GM19239 (cell line): ENCODE results near the gene AURKAIP1.
"Not testable (repeated sequence)": the region's sequence is repeated elsewhere in the genome, so short reads cannot be mapped to it uniquely, and the experiment has no call there.

Experiments used
- DNase-seq: peaks from one replicate; pipeline ENCODE4 v3.0.0; 2011; ENCODE audit warnings: low spot score; ENCODE audit not compliant: insufficient read length
- FAIRE-seq: peaks from 2 replicates; lab custom pipeline; 2011; peaks lifted over from hg19 to GRCh38; lab: Jason Lieb, UNC

The AURKAIP1 gene

DNA sequence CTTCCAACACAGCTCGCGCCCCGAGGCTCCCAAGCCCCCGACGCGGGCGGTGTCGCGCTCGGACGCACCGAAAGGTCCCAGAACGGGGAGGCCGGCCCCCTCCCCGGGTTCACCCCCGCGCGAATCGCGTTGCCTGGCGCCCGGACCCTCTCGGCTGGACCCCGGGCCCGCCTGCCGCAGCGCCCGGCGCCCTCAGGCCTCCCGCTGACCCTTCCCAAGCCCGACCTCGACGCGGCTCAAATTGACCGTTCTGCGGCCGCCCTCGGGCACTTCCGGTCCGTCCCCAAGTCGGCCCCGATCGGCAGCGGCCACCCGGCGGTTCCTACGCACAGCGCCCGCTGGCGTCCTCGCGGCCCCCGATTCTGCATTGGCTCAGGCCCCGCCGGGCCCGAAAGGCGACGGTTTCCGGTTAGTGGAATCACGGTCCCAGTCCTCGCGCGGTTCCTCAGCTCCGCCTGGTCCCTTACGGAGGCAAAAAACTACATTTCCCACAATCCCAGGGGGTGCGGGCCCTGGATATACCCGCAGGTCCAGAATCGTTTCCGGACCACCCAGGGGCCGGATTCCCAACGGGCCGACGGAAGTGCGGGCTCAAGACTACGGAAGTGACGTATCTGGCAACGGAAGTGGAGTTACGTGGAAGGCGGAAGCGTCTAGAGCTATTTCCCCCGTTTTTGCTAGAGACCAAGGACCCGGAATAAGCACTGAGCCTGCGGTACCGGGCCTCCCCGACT, at the start of gene AURKAIP1:
AURKAIP1 (minus strand) TSS at position 279 of the 734 bp plus-strand sequence. CDS start 451 bp downstream, outside the sequence.
- peak; percentile 98 for DNase-seq
- peak; percentile 100 for FAIRE-seq

DNA sequence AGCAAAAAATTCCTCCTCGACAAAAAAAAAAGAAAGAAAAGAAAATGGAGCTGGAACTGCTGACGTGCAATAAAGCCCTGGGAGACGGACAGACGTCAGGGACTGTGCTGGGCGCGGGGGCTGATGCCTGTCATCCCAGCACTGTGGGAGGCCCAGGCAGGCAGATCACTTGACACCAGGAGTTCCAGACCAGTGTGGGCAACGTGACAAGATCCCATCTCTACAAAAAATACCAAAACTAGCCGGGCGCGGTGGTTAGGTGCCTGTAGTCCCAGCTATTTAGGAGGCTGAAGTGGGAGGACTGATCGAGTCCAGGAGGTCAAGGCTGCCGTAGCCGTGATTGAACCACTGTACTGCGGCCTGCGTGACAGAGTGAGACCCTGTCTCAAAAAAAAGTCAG, 49.7 kb upstream of the AURKAIP1 start:
- FAIRE-seq (no peak), DNase-seq (no peak)

DNA sequence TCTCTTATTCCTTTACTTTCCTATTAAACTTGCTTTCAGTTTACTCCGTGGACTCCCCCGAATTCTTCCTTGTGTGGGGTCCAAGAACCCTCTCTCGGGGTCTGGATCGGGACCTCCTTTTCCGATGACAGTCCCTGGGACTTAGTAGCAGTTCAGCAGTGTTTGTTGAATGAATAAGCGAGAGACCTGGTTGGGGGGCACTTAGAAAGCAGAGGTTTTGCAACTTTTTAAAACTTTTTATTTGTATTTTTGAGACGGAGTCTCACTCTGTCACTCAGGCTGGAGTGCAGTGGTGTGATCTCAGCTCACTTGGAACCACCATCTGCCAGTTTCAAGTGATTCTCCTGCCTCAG, 48.2 kb upstream of the AURKAIP1 start:
- DNase-seq (no peak), FAIRE-seq (no peak)

DNA sequence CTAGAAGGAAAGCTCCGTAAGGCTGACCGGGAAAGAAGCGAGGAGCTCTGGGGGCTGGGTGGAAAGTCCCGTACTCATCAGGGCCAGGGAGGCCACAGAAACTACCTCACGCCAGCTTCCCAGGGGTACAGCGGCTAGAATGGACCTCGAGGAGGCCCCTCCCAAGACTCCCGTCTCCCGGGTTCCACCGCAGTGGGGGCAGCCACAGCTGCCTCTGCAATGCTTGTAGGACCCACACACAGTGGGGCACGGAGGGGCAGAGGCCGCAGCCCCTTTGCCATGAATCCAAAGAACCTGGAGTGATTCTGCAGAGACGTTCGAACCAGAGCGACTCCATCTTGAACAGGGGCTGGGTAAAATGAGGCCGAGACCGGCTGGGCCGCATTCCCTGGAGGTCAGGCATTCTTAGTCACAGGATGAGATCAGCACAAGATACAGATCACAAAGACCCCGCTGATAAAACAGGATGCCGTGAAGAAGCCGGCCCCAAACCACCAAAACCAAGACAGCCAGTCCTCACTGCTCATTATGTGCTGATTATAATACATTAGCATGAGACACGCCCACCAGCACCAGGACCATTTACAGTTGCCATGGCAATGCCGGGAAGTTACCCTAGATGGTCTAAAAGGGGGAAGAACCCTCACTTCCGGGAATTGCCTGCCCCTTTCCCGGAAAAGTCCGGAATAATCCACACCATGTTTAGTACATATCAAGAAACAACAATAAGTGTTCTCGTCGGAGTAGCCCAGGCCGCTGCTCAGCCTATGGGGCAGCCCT, 47.6 kb upstream of the AURKAIP1 start:
- no peak for FAIRE-seq
- DNase-seq: no peak

DNA sequence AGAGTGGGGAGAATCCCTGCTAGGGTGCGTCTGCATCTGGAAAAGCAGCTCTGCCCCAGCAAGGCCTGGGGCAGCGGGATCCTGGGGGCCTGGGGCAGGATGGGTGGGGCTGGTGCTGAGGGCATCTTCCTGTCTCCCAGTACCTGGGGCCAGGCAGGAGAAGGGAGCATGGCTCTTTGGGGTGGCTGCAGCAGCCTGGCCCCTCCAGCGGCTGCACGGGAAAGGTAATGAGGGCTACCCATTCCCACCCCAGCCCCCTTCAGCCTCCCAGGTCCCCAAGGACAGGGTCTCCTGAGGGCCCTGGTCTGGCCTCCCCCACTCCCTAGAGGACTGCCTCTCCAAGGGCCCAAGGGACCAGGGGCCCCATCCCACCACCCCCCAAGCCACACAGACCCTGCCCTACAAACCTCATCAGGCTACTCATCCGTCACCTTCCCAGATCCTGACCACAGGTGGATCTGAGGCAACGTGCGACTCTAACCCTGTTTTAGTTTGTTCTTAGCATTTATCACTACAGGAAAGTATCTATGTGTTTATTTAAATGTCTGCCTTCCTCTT, 47.0 kb upstream of the AURKAIP1 start:
- DNase-seq (no peak), FAIRE-seq (no peak)

DNA sequence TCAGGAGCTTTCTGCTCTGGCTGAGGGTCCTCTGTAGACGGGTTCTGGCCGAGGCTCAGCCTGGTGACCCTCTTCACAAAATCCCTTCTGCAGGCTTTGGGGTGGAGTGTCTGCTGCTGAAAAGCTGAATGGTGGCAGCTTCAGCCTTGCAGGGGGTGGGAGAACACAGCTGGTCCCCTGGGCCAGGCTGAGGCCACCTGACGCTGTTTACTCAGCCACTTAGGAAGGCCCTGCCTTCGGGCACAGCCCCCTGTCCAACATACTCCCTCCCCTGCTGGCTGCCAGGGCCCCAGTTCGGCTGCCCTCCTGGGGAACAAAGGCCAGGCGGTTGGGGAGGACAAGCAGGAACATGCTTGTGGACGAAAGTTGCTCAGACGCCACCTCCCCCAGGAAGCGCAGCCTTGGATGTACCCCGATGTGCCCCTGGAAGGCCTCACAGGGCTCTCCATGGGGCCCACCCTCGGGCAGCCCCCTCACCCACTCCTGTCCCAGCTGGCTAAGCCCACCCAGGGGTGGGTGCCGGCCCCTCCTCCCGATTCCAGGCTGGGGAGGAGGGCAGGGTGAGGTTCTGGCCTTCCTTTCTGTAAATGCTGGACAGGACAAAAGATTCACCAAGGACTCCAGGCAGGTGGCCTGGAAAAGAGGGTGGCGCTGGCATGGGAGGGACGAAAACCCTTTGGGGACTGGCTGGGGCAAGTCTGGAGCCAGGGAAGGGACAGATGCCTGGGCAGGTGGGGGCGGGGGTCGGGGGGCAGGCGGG, 46.3 kb upstream of the AURKAIP1 start, which contains the start of gene ANKRD65:
ANKRD65 (minus strand) TSS at position 130 of the 760 bp plus-strand sequence. CDS start 271 bp downstream, outside the sequence.
- DNase-seq (no peak), FAIRE-seq (no peak)

DNA sequence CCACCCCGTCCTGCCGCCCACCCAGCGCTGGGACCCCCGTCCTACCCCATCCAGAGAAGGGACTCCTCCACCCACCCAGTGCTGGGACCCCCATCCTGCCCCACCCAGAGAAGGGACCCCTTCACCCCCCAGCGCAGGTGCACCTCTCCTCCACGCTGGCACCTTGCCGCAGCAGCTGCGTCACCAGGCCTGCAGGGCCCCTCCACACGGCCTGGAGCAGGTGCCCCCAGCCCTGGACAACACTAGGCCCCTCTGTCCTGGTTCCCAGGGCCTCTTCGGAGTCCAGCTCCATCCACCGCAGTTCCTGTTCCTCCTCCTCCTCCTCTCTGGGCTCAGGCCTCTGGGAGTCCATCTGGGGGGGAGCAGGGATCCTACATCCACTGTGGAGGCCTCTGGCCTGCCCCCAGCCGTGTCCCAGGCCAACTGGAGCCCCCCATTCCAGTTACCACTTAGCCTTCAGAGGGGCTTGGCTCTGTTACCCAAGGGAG, 45.7 kb upstream of the AURKAIP1 start:
- no peak for FAIRE-seq
- DNase-seq: no peak

DNA sequence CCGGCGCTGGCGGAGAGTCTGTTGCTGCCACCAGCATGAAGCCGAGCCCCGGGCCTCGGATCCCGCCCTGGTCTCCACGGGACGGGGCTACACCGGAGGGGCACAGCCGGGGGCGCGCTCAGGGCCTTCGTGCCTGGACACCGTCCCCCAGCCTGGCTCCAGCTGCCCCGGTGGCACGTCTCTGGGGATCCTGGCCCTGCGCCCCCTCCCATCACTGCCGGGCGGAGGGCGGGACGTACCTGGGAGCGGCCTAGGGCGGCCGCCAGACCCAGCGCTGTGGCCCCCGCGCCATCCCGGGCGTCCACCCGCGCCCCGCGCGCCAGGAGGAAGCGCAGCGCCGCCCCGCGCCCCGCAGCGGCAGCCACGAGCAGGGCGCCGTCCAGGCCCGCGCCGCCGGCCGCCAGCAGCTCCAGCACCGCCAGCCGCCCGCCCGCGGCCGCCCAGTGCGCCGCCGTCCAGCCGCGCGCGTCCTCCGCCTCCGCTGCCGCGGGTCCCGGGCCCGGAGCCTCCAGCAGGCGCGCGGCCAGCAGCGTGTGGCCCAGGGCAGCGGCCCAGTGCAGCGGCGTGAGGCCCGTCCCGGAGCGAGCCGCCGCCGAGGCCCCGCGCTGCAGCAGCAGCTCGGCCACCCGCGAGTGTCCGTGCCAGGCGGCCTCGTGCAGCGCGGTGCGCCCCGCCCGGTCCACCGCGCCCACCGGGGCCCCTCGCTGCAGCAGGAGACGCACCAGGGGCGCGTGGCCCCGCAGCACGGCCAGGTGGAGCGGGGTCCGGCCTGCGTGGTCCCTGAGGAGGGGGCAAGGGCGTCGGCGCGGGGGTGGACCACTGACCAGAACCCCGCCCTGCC, 45.0 kb upstream of the AURKAIP1 start:
- peak; percentile 21 for DNase-seq

DNA sequence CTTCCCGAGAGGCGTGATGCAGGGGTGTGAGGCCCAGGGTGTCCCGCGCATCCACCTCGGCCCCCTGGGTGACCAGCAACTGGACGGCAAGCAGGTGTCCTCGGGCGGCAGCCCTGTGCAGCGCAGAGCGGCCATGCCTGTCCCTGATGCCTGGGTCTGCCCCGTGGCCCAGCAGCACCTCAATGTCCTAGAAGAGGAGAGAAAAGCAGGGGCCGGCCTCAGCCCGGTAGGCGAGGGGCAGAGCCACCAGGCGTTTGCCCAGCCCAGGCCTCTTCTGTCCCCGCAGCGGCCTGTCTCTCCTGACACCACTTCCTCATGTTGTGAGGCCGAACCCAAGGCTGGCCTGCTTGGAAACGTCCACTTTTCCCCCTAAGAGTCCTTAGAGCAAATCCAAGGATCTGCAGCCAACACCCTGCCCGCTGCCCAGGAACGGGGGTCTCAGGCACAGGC, 44.4 kb upstream of the AURKAIP1 start:
- DNase-seq: peak; percentile 26
- FAIRE-seq: no peak

More for the DNA sequence above, 45.0 kb upstream of the AURKAIP1 start:
- FAIRE-seq: no peak

DNA sequence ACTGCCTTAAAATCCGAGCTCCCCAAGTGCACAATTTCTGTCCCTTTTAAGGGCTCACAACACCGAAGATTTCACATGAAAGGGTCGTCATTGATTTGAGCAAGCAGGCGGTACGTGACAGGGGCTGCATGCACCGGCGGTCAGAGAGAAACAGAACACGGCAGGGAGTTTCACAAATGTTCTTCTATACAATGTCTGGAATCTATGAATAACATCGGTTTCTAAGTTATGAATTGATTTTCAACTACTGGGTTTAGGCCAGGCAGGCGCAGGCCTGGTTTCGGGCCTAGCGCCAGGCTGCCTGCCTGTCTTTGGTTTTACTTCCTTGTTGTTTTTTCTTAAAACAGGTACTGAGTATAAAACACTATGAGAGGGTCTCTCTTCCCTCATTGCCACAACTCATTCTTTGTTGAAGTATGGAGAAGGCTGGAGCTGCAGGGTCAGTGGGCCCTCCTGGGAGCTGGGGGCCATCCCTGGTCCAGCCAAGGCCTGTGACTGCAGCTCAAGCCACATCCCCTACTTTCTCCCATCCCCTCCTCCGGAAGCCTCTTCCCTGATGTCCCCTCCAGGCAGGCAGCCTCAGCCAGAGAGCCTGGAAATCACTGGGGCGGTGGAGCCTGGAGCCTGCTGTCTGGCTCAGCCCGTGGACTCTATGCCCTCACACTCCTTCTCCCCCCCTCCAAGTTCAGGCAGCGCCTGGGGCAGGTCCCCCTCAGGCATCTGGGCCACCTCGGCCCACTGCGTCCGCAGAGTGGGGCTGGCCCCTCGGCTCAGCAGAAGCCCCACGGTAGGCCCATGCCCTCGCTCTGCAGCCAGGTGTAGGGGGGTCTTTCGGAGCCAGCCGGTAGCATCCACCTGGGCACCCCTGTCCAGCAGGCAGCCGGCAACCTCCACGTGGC, 43.7 kb upstream of the AURKAIP1 start:
- DNase-seq (peak; percentile 58), FAIRE-seq (peak; percentile 75)

DNA sequence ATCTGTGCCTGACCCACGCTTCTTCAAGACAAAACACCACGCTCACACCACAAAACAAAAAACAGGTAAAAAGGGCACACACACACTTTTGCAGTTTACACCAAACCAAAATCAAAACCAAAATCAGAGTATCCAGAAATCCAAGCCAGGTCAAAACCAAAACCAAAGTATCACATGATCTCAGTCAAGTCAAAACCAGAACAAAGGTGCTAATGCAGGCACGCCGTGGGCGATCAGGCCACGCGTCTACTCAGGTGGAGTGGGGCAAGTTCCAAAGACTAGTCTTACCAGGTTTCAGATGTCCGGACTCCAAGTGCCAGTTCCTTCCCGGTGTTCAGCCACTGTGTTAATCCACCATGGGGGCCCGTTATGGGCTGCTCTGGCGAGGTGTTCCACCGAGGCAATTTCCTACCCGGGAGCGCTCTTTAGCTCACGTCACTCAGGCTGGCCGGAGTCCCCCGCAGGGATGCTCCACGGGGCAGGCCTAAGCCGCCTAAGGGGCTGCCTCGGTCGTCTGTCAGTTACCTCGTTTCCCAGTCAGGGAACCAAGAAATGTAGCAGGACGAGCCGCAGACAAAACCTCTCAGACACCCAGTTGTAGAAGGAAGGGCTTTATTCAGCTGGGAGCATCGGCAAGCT, 42.9 kb upstream of the AURKAIP1 start:
- peak; percentile 26 for DNase-seq
- peak; percentile 44 for FAIRE-seq

DNA sequence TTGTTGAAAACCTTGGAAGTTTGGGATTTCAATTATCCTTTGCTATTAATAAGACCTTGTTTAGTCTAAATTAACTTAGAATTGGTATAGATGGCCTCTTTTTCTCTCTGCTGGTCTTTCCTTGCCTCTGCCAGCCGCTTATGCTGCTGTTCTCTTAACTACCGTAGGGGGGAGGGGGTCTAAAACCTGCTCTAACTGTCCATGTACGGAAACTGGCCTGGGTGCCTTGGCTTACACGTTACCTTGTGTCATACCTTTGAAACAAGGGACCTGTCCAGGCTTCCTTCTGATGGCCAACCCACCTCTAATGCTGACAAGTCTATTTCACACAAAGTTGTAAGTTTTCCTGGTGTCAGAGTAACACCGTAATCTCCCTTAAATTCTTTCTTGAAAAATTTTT, 42.4 kb upstream of the AURKAIP1 start:
- not testable (repeated sequence) for FAIRE-seq, DNase-seq

DNA sequence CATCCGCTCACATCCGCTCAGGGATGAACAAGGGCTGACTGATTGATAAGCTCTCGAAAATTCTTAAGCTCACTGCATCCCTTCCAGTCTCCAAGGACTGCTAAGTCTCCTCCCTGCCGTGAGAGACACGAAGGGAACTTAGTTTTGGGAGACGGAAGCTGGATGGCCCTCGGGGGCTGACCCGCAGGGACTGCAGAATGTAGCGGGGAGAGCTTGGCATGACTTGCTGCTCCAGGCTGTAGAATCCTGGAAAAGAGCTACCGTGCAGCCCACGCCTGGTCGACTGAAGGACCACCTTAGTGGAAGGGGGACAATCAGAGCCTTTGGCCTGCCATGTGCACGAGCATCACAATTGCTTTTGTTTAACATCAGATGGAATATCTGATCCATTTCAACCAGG, 40.7 kb upstream of the AURKAIP1 start:
- no peak for DNase-seq
- FAIRE-seq: no peak

DNA sequence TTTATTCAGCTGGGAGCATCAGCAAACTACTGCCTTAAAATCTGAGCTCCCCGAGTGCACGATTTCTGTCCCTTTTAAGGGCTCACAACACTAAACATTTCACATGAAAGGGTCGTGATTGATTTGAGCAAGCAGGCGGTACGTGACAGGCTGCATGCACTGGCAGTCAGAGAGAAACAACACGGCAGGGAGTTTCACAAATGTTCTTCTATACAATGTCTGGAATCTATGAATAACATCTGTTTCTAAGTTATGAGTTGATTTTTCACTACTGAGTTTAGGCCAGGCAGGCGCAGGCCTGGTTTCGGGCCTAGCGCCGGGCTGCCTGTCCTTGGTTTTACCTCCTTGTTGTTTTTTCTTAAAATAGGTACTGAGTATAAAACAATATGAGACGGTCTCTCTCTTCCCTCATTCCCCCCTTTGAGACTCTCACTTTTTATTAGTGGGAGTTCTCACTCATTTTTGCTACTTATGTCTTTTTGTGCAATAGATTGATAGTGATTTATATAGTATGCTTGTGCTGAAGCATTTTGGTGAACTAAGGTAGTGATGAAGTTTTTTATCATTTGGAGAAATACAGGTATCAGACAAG, 37.4 kb upstream of the AURKAIP1 start:
- DNase-seq, FAIRE-seq: not testable (repeated sequence)

DNA sequence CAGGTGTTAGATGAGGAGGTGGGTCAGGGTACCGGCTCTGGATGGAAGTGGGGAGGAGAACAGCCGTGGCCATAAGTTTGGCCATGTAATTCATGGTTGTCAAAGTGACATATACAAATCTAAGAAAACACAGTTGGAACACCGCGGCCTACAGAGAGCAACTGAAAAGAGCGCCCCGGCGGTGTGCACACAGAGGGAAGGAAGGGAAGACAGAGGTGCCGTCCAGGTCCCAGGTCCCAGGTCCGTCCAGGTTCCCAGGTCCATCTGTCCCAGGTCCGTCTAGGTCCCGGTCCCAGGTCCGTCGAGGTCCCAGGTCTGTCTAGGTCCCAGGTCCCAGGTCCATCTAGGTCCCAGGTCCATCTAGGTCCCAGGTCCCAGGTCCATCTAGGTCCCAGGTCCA, 36.6 kb upstream of the AURKAIP1 start:
- no peak for DNase-seq
- no peak for FAIRE-seq

DNA sequence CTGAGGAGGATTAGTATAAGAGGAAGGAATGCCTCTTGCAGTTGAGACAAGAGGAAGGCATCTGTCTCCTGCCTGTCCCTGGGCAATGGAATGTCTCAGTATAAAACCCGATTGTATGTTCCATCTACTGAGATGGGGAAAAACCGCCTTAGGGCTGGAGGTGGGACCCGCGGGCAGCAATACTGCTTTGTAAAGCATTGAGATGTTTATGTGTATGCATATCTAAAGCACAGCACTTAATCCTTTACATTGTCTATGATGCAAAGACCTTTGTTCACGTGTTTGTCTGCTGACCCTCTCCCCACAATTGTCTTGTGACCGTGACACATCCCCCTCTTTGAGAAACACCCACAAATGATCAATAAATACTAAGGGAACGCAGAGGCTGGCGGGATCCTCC, 35.2 kb upstream of the AURKAIP1 start:
- not testable (repeated sequence) for FAIRE-seq, DNase-seq

DNA sequence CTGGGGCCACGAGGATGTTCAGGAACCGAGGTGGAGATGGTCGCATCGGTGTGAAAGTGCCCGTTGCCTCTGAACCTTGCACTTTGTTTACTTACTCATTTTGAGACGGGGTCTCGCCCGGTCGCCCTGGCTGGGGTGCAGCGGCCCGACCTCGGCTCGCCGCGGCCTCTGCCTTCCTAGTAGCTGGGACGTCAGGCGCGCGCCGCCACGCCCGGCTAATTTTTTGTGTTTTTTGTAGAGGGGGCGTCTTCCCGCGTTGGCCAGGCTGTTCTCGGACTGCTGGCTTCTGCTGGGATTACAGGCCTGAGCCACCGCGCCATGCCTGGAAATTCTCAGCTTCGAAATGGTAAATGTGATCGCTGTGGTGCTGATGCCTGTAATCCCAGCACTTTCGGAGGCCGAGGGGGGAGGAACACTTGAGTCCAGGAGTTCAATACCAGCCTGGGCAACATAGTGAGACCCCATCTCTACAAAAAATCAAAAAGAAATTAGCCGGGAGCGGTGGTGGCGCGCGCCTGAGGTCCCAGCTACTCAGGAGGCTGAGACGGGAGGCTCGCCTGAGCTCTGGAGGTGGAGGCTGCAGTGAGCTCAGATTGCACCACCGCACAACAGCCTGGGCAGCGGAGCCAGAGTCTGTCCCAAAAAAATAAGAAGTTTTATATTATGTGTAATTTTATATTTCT, 32.8 kb upstream of the AURKAIP1 start:
- DNase-seq (no peak), FAIRE-seq (peak; percentile 42)
